Neural cell (in vitro differentiated cells): ENCODE data around the gene OARD1. TPM values are rescaled to one million over a fixed set of nuclear protein-coding genes. Genes with fewer than 3 reads are reported as not detected.

Experiments used
- H2AFZ ChIP-seq: fragments of 200-600, 300-800 bp; sonication (generic), shearing (Covaris generic); 2 replicates; pipeline ENCODE4 v1.6.0; 2014; ENCODE audit warnings: low read depth, mild to moderate bottlenecking, antibody characterized with exemption, low read length, moderate library complexity
- H3F3A ChIP-seq: fragments of 200-600 bp; shearing (Covaris generic); 2 replicates; pipeline ENCODE4 v1.6.1; 2016; ENCODE audit warnings: mild to moderate bottlenecking, moderate library complexity, mixed read lengths, antibody characterized with exemption, low read length; ENCODE audit not compliant: insufficient read depth, poor library complexity, severe bottlenecking
- H3K27ac ChIP-seq: fragments of 200-600, 300-800 bp; sonication (generic), shearing (Covaris generic); 2 replicates; pipeline ENCODE4 v1.5.1; 2014; ENCODE audit warnings: mild to moderate bottlenecking, low read length, moderate library complexity
- H3K27me3 ChIP-seq: fragments of 300-800, 200-600 bp; sonication (generic), shearing (Covaris generic); 2 replicates; pipeline ENCODE4 v1.6.0; 2014; ENCODE audit warnings: mild to moderate bottlenecking, low read depth, low read length, moderate library complexity; ENCODE audit not compliant: insufficient read depth
- H3K36me3 ChIP-seq: fragments of 300-800, 200-600 bp; sonication (generic), shearing (Covaris generic); 2 replicates; pipeline ENCODE4 v1.5.1; 2014; ENCODE audit warnings: mild to moderate bottlenecking, antibody characterized with exemption, low read length, moderate library complexity; ENCODE audit not compliant: insufficient read depth
- H3K4me2 ChIP-seq: fragments of 300-800, 200-600 bp; sonication (generic), shearing (Covaris generic); 2 replicates; pipeline ENCODE4 v1.6.0; 2014; ENCODE audit warnings: mild to moderate bottlenecking, low read length
- H3K4me3 ChIP-seq: fragments of 300-800, 200-600 bp; sonication (generic), shearing (Covaris generic); 2 replicates; pipeline ENCODE4 v1.5.1; 2014; ENCODE audit warnings: mild to moderate bottlenecking, low read length, moderate library complexity
- H3K79me2 ChIP-seq: fragments of 200-600 bp; shearing (Covaris generic); replicated peaks from 2 replicates; pipeline ENCODE4 v1.6.0; 2014; ENCODE audit warnings: mild to moderate bottlenecking, low read length, moderate library complexity; ENCODE audit not compliant: insufficient read depth
- H3K9ac ChIP-seq: fragments of 300-800, 200-600 bp; sonication (generic), shearing (Covaris generic); 2 replicates; pipeline ENCODE4 v1.6.1; 2016; ENCODE audit warnings: mild to moderate bottlenecking, low read length, mixed read lengths
- H3K9me2 ChIP-seq: fragments of 200-600 bp; shearing (Covaris generic); 2 replicates; pipeline ENCODE4 v1.6.1; 2016; ENCODE audit warnings: mild to moderate bottlenecking, low read length, mixed read lengths; ENCODE audit not compliant: insufficient read depth
- H3K9me3 ChIP-seq: fragments of 200-600, 300-800 bp; sonication (generic), shearing (Covaris generic); 2 replicates; pipeline ENCODE4 v1.6.1; 2016; ENCODE audit warnings: mild to moderate bottlenecking, mixed run types, low read length, moderate library complexity, mixed read lengths
- H4K20me1 ChIP-seq: fragments of 200-600 bp; shearing (Covaris generic); 2 replicates; pipeline ENCODE4 v1.6.1; 2016; ENCODE audit warnings: mild to moderate bottlenecking, mixed run types; ENCODE audit not compliant: insufficient read depth
- CTCF ChIP-seq: fragments of 450-650 bp; IDR thresholded peaks from 2 replicates; pipeline ENCODE4 v1.5.1; 2014; ENCODE audit warnings: antibody characterized with exemption, mild to moderate bottlenecking, moderate library complexity; ENCODE audit not compliant: poor library complexity, severe bottlenecking
- EP300 ChIP-seq: fragments of 450-650 bp; conservative IDR thresholded peaks from 2 replicates; pipeline ENCODE4 v1.6.1; 2014; ENCODE audit warnings: antibody characterized with exemption, mild to moderate bottlenecking, moderate library complexity; ENCODE audit not compliant: poor library complexity, severe bottlenecking
- EZH2 ChIP-seq: fragments of 200-600, 300-800 bp; shearing (Covaris generic), sonication (generic); IDR thresholded peaks from 2 replicates; pipeline ENCODE4 v1.6.1; 2014; ENCODE audit warnings: antibody characterized with exemption, low read length, borderline replicate concordance, mild to moderate bottlenecking; ENCODE audit not compliant: insufficient read depth, poor library complexity, severe bottlenecking
- MXI1 ChIP-seq: fragments of 450-650 bp; conservative IDR thresholded peaks from 2 replicates; pipeline ENCODE4 v1.6.1; 2014; ENCODE audit warnings: antibody characterized with exemption, mild to moderate bottlenecking; ENCODE audit not compliant: poor library complexity, severe bottlenecking
- POLR2AphosphoS5 ChIP-seq: IDR thresholded peaks from 2 replicates; pipeline ENCODE4 v1.6.1; 2012
- RAD21 ChIP-seq: fragments of 450-650 bp; conservative IDR thresholded peaks from 2 replicates; pipeline ENCODE4 v1.6.1; 2014; ENCODE audit warnings: antibody characterized with exemption, mild to moderate bottlenecking, moderate library complexity
- REST ChIP-seq: IDR thresholded peaks from 2 replicates; pipeline ENCODE4 v1.6.1; 2012; ENCODE audit warnings: borderline replicate concordance
- SMC3 ChIP-seq: fragments of 450-650 bp; conservative IDR thresholded peaks from 2 replicates; pipeline ENCODE4 v1.6.1; 2014; ENCODE audit warnings: antibody characterized with exemption, mild to moderate bottlenecking, moderate library complexity; ENCODE audit not compliant: poor library complexity
- TAF1 ChIP-seq: IDR thresholded peaks from 2 replicates; pipeline ENCODE4 v1.6.1; 2012; ENCODE audit warnings: low read depth
- polyA plus RNA-seq: library from polyadenylated mRNA; depleted of rRNA; stranded (reverse); fragments of >200 nt; gene quantifications from 2 replicates; pipeline ENCODE4 v1.2.3, GENCODE V29; 2014

OARD1 gene
- polyA plus RNA-seq, 1 donor from 2014 or later, result 38.7 TPM

- H3K4me3 ChIP-seq, result peak overlapping the region; percentile 89
- TF ChIP-seq SMC3, result no peak
- TF ChIP-seq EZH2, result no peak
- TF ChIP-seq REST, result no peak
- no peaks in the 10 kb centered on the region for H3K9me3 ChIP-seq
- peak overlapping the region; percentile 95 for H3K27ac ChIP-seq
- no peaks in the 10 kb centered on the region for H3K27me3 ChIP-seq
- H3K4me2 ChIP-seq, result peak overlapping the region; percentile 50
- H3F3A ChIP-seq, result peaks cover 4% of the 10 kb centered on the region
- peaks cover 27% of the 10 kb centered on the region for H3K79me2 ChIP-seq
- H2AFZ ChIP-seq, result no peak overlapping the region
- no peaks in the 10 kb centered on the region for H3K36me3 ChIP-seq
- no peaks in the 10 kb centered on the region for H3K9me2 ChIP-seq
- H4K20me1 ChIP-seq, result no peaks in the 10 kb centered on the region
- peak overlapping the region; percentile 76 for H3K9ac ChIP-seq
Measured at GRCh38 chr6:41071501-41071922, 644 bp downstream of the OARD1 start.

DNA sequence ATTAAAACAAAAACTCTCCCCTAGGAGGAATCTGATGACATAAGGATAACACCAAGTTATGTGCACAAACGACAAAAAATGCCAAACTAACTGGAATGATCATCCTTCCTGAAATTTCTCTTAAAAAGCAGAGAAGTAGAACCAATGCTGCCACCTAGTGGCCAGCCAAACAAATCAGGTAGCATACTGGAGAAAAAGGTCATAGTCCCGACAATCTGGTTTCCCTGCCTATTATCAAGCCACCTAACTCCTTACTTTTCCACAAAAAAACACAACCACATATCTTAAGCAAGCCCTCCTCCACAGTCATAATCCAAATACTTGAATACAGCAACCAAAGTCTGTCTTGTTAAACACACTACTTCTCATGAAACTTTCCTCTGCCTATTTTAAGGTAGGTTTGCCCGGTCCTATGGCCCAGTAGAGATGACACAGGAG lies 5.3 kb downstream of the OARD1 start:
- H3K9me3 ChIP-seq, result no peaks in the 10 kb centered on the region
- H3K9ac ChIP-seq, result no peak overlapping the region
- H3K79me2 ChIP-seq, result no peaks in the 10 kb centered on the region
- no peak overlapping the region for H3K4me2 ChIP-seq
- H3K4me3 ChIP-seq, result no peak overlapping the region
- H4K20me1 ChIP-seq, result no peaks in the 10 kb centered on the region
- no peaks in the 10 kb centered on the region for H3K36me3 ChIP-seq
- H3K27ac ChIP-seq, result no peak overlapping the region
- H3K9me2 ChIP-seq, result no peaks in the 10 kb centered on the region
- H3K27me3 ChIP-seq, result no peaks in the 10 kb centered on the region
- H3F3A ChIP-seq, result no peaks in the 10 kb centered on the region
- TF ChIP-seq POLR2AphosphoS5 (no peak), RAD21 (peak; percentile 93), MXI1 (no peak), TAF1 (no peak), REST (no peak), SMC3 (peak; percentile 96), CTCF (peak; percentile 88), EP300 (no peak), EZH2 (no peak)
- H2AFZ ChIP-seq, result no peak overlapping the region
